Ishikawa (cell line): Measurements from ENCODE around the gene PNMA6E.

Source experiments
- CEBPB ChIP-seq: IDR thresholded peaks from 2 replicates; pipeline ENCODE4 v1.6.1; 2012
- CREB1 ChIP-seq: IDR thresholded peaks from 2 replicates; pipeline ENCODE4 v1.6.1; 2012; ENCODE audit warnings: low read depth
- EGR1 ChIP-seq: IDR thresholded peaks from 2 replicates; pipeline ENCODE4 v1.6.1; 2012
- EP300 ChIP-seq: IDR thresholded peaks from 2 replicates; pipeline ENCODE4 v1.6.1; 2012; ENCODE audit warnings: borderline replicate concordance
- FOXM1 ChIP-seq: IDR thresholded peaks from 2 replicates; pipeline ENCODE4 v1.6.1; 2012; ENCODE audit warnings: low read depth, borderline replicate concordance
- MAX ChIP-seq: IDR thresholded peaks from 2 replicates; pipeline ENCODE4 v1.6.1; 2012
- NFIC ChIP-seq: IDR thresholded peaks from 2 replicates; pipeline ENCODE4 v1.6.1; 2012
- RAD21 ChIP-seq: IDR thresholded peaks from 2 replicates; pipeline ENCODE4 v1.6.1; 2012; ENCODE audit warnings: low read depth
- REST ChIP-seq: IDR thresholded peaks from 2 replicates; pipeline ENCODE4 v1.6.1; 2012; ENCODE audit warnings: low read depth, mild to moderate bottlenecking
- TAF1 ChIP-seq: IDR thresholded peaks from 2 replicates; pipeline ENCODE4 v1.6.1; 2012; ENCODE audit warnings: low read depth, mild to moderate bottlenecking
- TCF12 ChIP-seq: IDR thresholded peaks from 2 replicates; pipeline ENCODE4 v1.6.1; 2012; ENCODE audit warnings: low read depth
- TEAD4 ChIP-seq: IDR thresholded peaks from 2 replicates; pipeline ENCODE4 v1.6.1; 2012
- USF1 ChIP-seq: IDR thresholded peaks from 2 replicates; pipeline ENCODE4 v1.6.1; 2012
- YY1 ChIP-seq: IDR thresholded peaks from 2 replicates; pipeline ENCODE4 v1.6.1; 2012; ENCODE audit warnings: low read depth
- ZBTB7A ChIP-seq: IDR thresholded peaks from 2 replicates; pipeline ENCODE4 v1.6.1; 2012; ENCODE audit warnings: low read depth

Gene PNMA6E

GRCh38 chrX:153405426-153405825 lies 4.3 kb upstream of the PNMA6E start:
- no peak for TF ChIP-seq REST
- TF ChIP-seq NFIC: no peak
- TF ChIP-seq EGR1: no peak
- TF ChIP-seq EP300: no peak
- TF ChIP-seq FOXM1: no peak
- TF ChIP-seq CREB1: no peak
- TF ChIP-seq MAX: no peak
- no peak for TF ChIP-seq TCF12
- no peak for TF ChIP-seq USF1
- no peak for TF ChIP-seq RAD21
- no peak for TF ChIP-seq TAF1
- no peak for TF ChIP-seq YY1
- no peak for TF ChIP-seq ZBTB7A
- TF ChIP-seq CEBPB: no peak
- TF ChIP-seq TEAD4: no peak

- TF ChIP-seq EP300 (no peak), RAD21 (peak; percentile 64)
Measured at GRCh38 chrX:153400146-153401132, 711 bp downstream of the PNMA6E start.

- TF ChIP-seq TEAD4 (no peak), USF1 (no peak), TCF12 (no peak), EP300 (no peak), REST (no peak), NFIC (no peak), RAD21 (no peak), YY1 (no peak), ZBTB7A (no peak), EGR1 (no peak), CREB1 (no peak), FOXM1 (no peak), CEBPB (no peak)
Measured at GRCh38 chrX:153398275-153398960, 2.7 kb downstream of the PNMA6E start.

- TF ChIP-seq TAF1 (no peak), RAD21 (no peak), REST (no peak), ZBTB7A (no peak), USF1 (no peak), EP300 (no peak), CREB1 (no peak), EGR1 (no peak), CEBPB (no peak), YY1 (no peak), FOXM1 (no peak)
Measured at GRCh38 chrX:153397256-153397960, 3.7 kb downstream of the PNMA6E start.
